Measurements from ENCODE around the gene ANKS1B. TPM values are rescaled to one million over a fixed set of nuclear protein-coding genes. Genes with fewer than 3 reads are reported as not detected.

The ANKS1B gene
- total and polyA plus RNA-seq, 2 experiments from 2014 or later: 1.8 to 1.9 TPM

- Histone ChIP-seq H3K36me3 (no peaks in the 10 kb centered on the region), H3K27ac (no peak overlapping the region), H3K9me3 (ENCODE audit: low read depth) (no peaks in the 10 kb centered on the region), H3K4me3 (no peak overlapping the region), H3K27me3 (no peaks in the 10 kb centered on the region), H3K4me1 (ENCODE audit: low read depth) (no peaks in the 10 kb centered on the region)
- DNase-seq (ENCODE audit: low read depth in 1 of 2, low spot score in 1 of 2): peak in 1 of 2 donors; percentile 23
- TF ChIP-seq, protein P1, sequence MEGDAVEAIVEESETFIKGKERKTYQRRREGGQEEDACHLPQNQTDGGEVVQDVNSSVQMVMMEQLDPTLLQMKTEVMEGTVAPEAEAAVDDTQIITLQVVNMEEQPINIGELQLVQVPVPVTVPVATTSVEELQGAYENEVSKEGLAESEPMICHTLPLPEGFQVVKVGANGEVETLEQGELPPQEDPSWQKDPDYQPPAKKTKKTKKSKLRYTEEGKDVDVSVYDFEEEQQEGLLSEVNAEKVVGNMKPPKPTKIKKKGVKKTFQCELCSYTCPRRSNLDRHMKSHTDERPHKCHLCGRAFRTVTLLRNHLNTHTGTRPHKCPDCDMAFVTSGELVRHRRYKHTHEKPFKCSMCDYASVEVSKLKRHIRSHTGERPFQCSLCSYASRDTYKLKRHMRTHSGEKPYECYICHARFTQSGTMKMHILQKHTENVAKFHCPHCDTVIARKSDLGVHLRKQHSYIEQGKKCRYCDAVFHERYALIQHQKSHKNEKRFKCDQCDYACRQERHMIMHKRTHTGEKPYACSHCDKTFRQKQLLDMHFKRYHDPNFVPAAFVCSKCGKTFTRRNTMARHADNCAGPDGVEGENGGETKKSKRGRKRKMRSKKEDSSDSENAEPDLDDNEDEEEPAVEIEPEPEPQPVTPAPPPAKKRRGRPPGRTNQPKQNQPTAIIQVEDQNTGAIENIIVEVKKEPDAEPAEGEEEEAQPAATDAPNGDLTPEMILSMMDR (IDR thresholded peaks at IDR 0.05; ENCODE audit: low read depth, low read length): no peak
Measured at GRCh38 chr12:98863167-98863566, 1121.6 kb downstream of the ANKS1B start.

GRCh38 chr12:98861251-98861650 is 1123.5 kb downstream of the ANKS1B start:
- Histone ChIP-seq H3K4me3 (no peak overlapping the region), H3K27me3 (no peaks in the 10 kb centered on the region), H3K27ac (no peak overlapping the region), H3K4me1 (ENCODE audit: low read depth) (no peaks in the 10 kb centered on the region), H3K36me3 (no peaks in the 10 kb centered on the region), H3K9me3 (ENCODE audit: low read depth) (no peaks in the 10 kb centered on the region)
- no peak for DNase-seq (ENCODE audit: low read depth in 1 of 2, low spot score in 1 of 2)
- TF ChIP-seq, protein P1 (IDR thresholded peaks at IDR 0.05; ENCODE audit: low read depth, low read length): no peak

GRCh38 chr12:98856897-98857540 is 1127.7 kb downstream of the ANKS1B start:
- Histone ChIP-seq H3K4me3 (no peak overlapping the region), H3K9me3 (ENCODE audit: low read depth) (no peaks in the 10 kb centered on the region), H3K27ac (no peak overlapping the region)

DNA sequence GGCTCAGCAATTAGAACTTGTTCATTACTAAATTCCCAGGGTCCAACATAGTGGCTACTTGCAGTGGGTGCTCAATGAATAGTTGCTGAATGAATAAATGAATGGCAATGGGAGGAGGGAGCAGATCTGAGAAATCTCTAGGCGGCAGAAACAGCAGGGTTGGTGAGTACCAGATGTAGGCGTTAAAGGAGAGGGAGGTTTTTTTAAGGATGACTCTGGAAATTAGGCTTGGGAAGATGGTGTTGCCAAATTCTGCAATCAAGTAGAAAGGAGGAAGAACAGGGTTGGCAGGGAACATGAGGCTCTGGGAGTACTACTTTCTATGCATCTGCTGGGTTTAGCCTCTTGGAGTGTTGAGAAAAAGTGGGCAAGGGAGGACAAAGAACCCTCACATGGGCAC is 1132.6 kb downstream of the ANKS1B start:
- no peaks in the 10 kb centered on the region for H3K4me1 ChIP-seq (ENCODE audit: low read depth)
- H3K9me3 ChIP-seq (ENCODE audit: low read depth): no peaks in the 10 kb centered on the region
- H3K27me3 ChIP-seq: no peaks in the 10 kb centered on the region
- TF ChIP-seq, protein P1 (IDR thresholded peaks at IDR 0.05; ENCODE audit: low read depth, low read length): no peak
- H3K27ac ChIP-seq: no peak overlapping the region
- no peak overlapping the region for H3K4me3 ChIP-seq
- DNase-seq (ENCODE audit: low read depth in 1 of 2, low spot score in 1 of 2): no peak
- H3K36me3 ChIP-seq: no peaks in the 10 kb centered on the region

More at GRCh38 chr12:98856897-98857540, 1127.7 kb downstream of the ANKS1B start:
- TF ChIP-seq, protein P1 (IDR thresholded peaks at IDR 0.05; ENCODE audit: low read depth, low read length): no peak
- DNase-seq (ENCODE audit: low read depth in 1 of 2, low spot score in 1 of 2): no peak
- H3K36me3 ChIP-seq: no peaks in the 10 kb centered on the region
- H3K27me3 ChIP-seq: no peaks in the 10 kb centered on the region
- no peaks in the 10 kb centered on the region for H3K4me1 ChIP-seq (ENCODE audit: low read depth)

DNA sequence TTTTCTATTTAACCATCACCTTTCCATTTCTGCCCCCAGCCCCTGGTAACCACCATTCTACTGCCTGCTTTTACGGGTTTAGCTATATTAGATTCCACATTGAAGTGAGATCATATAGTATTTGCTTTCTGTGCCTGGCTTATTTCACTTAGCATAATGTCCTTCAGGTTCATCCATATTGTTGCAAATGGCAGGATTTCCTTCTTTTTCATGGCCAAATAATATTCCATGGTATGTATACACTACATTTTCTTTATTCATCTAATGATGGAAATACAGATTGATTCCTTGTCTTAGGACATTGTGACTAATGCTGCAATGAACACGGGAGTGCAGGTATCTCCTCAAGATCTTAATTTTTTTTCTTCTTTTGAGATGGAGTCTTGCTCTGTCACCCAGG is 1137.5 kb downstream of the ANKS1B start:
- Histone ChIP-seq H3K4me3 (no peak overlapping the region), H3K9me3 (ENCODE audit: low read depth) (no peaks in the 10 kb centered on the region), H3K27me3 (no peaks in the 10 kb centered on the region), H3K27ac (no peak overlapping the region), H3K36me3 (no peaks in the 10 kb centered on the region), H3K4me1 (ENCODE audit: low read depth) (no peaks in the 10 kb centered on the region)
- TF ChIP-seq, protein P1 (IDR thresholded peaks at IDR 0.05; ENCODE audit: low read depth, low read length): no peak
- DNase-seq (ENCODE audit: low read depth in 1 of 2, low spot score in 1 of 2): no peak
